ENCODE measurements around the gene DNMT1.
A peak's percentile ranks its signal among the peaks of the same experiment; 100 is the strongest.

DNMT1 gene

GRCh38 chr19:10095948-10096614 is 98.7 kb downstream of the DNMT1 start:
- DNase-seq (ENCODE audit: low read depth in 2 of 2), result peak; percentile 75 to 87

DNA sequence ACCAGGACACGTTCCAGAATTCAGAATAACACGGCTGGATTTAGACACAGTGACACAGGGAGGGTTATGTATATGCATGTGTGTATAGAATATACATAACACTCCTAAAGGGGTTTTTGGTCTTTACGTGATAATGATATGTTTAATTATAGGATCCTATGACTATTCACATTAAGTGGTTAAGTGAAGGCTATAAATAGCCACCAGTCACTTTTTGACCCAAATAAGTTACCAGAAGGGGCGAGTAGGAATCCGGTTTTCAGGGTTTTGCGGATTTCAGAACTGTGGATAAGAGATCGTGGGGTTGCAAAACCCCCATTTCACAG is 99.2 kb downstream of the DNMT1 start:
- DNase-seq (ENCODE audit: low read depth in 2 of 2), result no peak

GRCh38 chr19:10093295-10094186 is 101.2 kb downstream of the DNMT1 start:
- DNase-seq (ENCODE audit: low read depth in 2 of 2), result no peak

GRCh38 chr19:10092648-10093294 is 102.0 kb downstream of the DNMT1 start:
- no peak for DNase-seq (ENCODE audit: low read depth in 2 of 2)

DNA sequence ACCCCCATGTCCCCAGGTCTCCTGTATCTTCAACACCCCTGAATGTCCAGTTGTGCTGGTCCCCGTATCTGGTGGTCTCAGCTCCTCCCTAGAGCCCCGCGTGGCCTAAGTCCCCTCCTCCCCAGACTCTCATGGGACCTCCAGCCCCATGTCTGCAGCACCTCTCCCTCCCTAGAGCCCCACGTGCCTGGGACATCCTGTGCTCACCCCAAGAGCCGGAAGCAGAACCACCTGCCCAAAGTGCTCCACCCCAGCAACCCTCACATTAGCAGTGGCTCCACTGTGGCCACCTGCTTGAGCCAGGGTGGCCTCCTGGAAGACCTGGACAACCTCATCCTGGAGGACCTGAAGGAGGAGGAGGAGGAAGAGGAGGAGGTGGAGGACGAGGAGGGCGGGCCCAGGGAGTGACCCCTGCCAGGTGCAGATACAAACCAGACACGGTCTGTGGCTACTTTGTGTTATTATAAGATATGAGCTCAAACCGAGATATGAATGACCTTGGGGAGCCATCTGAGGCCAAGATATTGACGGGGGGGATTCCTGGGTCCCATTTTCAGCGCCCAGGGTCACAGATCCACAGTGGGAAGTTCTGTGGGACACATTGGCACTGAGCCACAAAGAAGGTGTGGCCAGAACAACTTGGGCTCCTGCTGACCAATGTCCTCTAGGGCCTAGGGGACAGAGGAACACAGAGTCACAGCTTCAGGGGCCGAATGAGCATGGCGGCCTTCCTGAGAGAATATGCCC is 102.7 kb downstream of the DNMT1 start:
- no peak for DNase-seq (ENCODE audit: low read depth in 2 of 2)

GRCh38 chr19:10091370-10091687 is 103.4 kb downstream of the DNMT1 start:
- DNase-seq (ENCODE audit: low read depth in 2 of 2), result no peak

DNA sequence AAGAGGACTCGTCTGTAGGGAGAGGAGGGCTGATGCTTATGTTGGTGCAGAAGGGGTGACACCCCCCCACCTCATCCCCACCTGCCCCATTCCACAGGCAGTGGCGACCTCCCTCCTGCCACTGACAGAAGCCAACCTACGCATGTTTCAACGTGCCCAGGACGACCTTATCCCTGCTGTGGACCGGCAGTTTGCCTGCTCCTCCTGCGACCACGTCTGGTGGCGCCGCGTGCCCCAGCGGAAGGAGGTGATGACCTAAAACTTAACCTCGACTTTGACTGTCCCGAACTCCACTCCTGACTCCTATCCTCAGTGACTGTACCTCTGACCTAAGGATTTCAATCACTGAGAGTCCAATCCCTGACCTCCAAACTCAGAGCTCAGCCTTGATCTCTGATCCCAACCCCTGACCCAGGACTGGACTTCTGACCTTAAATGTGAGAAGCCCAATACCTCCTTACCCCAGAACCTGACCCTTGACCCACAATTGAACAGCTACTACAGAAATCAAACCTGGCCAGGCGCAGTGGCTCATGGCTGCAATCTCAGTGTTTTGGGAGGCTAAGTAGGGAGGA is 104.9 kb downstream of the DNMT1 start:
- DNase-seq (ENCODE audit: low read depth in 2 of 2), result no peak

DNA sequence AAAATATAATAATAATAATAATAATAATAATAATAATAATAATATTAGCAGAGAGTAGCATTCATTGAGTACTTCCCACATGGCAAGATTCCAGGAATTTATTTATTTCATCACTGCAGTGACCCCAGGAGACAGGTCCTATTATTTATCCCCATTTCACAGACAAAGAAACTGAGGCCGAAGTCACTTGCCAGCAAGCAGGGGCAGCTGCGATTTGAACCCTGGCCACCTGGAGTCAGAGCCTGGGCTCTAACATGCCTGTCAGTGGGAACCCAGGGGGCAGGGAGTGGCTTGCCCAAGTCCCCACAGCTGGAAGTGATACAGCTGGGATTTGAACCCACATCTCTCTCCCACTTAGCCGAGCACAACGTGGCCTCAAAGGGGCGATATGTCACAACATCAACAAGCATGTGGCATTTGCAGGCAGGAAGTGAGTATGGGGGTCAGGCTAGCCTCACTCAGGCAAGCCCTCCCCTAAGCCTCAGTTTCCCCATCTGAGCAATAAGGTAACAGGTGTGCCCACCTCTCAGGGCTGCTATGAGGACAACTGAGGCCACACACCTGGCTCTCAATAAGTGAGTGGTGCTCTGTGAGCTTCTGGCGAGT is 105.7 kb downstream of the DNMT1 start:
- no peak for DNase-seq (ENCODE audit: low read depth in 2 of 2)

DNA sequence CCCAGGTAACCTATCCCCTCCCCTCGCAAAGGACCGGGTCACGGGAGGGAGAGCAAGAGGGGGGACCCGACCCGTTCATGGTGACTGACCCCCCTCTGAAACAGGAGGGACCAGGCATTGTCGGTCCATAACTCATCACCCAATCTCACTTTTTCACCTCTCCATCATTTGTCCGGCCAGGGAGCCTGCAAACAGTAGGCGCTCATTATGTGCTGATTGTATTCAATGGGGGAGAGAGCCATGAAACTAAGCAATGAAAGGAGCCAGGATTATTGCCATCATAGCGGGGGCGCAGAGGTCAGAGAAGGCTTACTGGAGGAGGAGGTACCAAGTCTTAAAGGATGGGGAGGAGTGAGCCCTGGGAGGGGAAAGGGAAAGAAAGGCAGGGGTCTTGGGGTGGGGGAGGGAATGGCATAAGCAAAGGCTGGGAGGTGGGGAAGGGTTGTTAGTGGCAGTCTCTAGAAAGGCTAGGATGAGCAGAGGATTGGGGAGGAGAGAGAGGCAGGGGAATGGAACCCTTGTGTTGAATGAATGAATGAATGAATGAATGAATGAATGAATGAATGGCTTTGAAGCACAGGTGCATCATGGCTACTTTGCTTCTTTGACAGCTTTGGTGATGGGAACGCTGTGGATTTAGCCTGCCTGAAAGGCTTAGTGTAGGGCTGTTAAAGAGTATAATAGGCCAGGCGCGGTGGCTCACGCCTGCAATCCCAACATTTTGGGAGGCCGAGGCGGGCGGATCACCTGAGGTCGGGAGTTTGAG is 107.3 kb downstream of the DNMT1 start:
- no peak for DNase-seq (ENCODE audit: low read depth in 2 of 2)

DNA sequence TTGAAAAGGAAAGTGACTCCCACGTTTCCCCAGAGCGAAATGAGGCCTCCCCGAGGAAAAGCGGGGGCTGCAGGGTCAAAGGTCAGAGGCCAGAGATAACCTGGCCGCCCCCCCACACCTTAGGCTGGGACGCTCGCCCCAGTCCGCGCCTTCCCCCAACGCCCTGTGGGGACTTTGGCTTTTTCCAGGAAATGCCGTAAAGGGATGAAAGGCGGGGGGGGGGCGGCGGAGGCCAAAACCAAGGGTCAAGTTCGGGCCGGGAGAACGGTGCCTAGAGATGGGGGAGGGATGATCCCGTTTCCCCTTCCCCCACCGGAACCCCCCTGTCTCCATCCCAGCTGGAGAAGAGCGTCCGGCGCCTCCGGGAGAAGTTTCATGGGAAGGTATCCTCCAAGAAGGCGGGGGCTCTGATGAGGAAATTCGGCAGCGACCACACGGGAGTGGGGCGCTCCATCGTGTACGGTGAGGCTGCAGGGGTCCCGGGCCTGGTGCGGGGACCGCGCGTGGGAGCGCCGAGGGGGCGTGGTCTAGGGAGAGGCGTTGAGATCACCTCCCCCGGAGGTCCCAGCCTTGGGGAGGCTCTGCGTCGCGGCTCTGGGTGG is 108.1 kb downstream of the DNMT1 start:
- DNase-seq (ENCODE audit: low read depth in 2 of 2), result peak; percentile 40 to 42

DNA sequence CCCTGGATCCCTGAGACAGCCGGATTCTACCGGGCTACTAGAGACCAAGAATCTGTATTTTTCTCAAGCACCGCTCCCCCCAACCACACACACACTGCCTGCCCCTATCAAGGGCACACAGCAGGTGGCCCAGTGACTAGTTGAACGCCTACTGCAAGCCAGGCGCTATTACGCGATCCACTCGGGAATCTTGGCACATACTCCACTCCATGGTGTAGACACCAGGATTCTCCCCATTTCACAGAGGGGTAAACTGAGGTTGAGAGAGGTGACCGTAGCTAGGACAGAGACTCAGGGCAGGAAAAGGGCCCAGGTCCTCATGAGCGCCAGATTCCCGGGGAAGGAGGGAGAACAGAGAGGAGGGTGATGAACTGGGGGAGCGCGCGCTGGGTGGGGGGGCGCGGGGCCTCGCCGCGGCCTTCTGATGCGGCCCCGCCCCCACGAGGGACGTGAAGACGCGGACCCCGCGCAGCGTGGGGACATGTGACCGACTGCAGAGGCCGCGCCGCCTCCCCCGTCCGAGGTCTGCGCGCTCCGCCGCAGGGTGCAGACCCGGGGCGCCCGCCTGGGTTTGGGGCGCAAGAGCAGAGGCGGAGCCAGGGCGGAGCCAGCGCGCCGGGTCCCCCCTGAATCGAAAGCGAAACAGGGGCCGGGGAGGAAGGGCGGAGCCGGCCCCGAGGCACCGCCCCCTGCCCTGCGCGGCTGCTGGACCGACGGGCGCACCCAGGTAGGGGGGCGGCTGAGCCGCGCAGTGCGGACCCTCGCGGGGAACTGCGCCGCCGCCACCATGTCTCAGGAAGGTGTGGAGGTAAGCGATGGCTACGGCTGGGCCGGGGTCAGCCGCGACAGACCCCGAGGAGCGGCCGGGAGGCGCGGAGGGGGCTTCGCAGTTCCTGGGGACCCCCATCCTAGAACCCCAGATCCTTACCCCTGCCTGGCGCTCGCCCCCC is 108.8 kb downstream of the DNMT1 start, which contains the start of gene SHFL:
Gene SHFL, plus strand, starts transcription at position 677 of the 950 bp plus-strand sequence. Its CDS starts 111 bp downstream, at position 788.
- peak; percentile 67 to 74 for DNase-seq (ENCODE audit: low read depth in 2 of 2)

- DNase-seq (ENCODE audit: low read depth in 2 of 2), result no peak
Observed at GRCh38 chr19:10084803-10085202, 110.0 kb downstream of the DNMT1 start.

GRCh38 chr19:10083911-10084310 is 110.8 kb downstream of the DNMT1 start:
- no peak for DNase-seq (ENCODE audit: low read depth in 2 of 2)

Data from stimulated activated CD8-positive, alpha-beta memory T cell treated with anti-CD3 and anti-CD28 coated beads, Interleukin-15, amount 100 ng/mL, for 4 hours (primary cell).